Liver (tissue), 3 donors: ENCODE data around the gene PLEKHA5.

Source experiments
- FOXA2 ChIP-seq: IDR thresholded peaks from 2 replicates; pipeline ENCODE4 v1.6.1; 2016; ENCODE audit warnings: antibody characterized with exemption
- GABPA ChIP-seq, 2 donors: IDR thresholded peaks in 1 of 2; conservative IDR thresholded peaks in 1 of 2; 2 replicates each; pipeline ENCODE4 v1.6.1; 2016; ENCODE audit warnings: antibody characterized with exemption in 2 of 2, mild to moderate bottlenecking in 1 of 2, moderate library complexity in 1 of 2
- HNF4A ChIP-seq, 2 donors: conservative IDR thresholded peaks; 2 replicates each; pipeline ENCODE4 v1.6.1; 2016; ENCODE audit warnings: antibody characterized with exemption in 2 of 2, mild to moderate bottlenecking in 2 of 2
- JUND ChIP-seq, 2 donors: IDR thresholded peaks; 2 replicates each; pipeline ENCODE4 v1.6.1; 2016; ENCODE audit warnings: antibody characterized with exemption in 2 of 2
- RAD21 ChIP-seq, 2 donors: IDR thresholded peaks; 2 replicates each; pipeline ENCODE4 v1.6.1; 2016; ENCODE audit warnings: antibody characterized with exemption in 2 of 2, mild to moderate bottlenecking in 2 of 2
- RXRA ChIP-seq, 2 donors: IDR thresholded peaks; 2 replicates each; pipeline ENCODE4 v1.6.1; 2017 to 2018; ENCODE audit warnings: antibody characterized with exemption in 2 of 2, mild to moderate bottlenecking in 1 of 2
- SP1 ChIP-seq: IDR thresholded peaks from 2 replicates; pipeline ENCODE4 v1.6.1; 2018; ENCODE audit warnings: antibody characterized with exemption, mild to moderate bottlenecking
- TAF1 ChIP-seq: conservative IDR thresholded peaks from 2 replicates; pipeline ENCODE4 v1.6.1; 2016; ENCODE audit warnings: antibody characterized with exemption, mild to moderate bottlenecking
- YY1 ChIP-seq: IDR thresholded peaks from 2 replicates; pipeline ENCODE4 v1.6.1; 2016; ENCODE audit warnings: antibody characterized with exemption, mild to moderate bottlenecking
- TF ChIP-seq, protein P1 (sequence below): fragments of 150-350 bp; IDR thresholded peaks from 2 replicates; pipeline ENCODE4 v1.5.1; 2017; ENCODE audit warnings: improper control_type of control experiment, low read depth, low read length; ENCODE audit not compliant: missing input control
- TF ChIP-seq, protein P2 (sequence below): IDR thresholded peaks from 2 replicates; pipeline ENCODE4 v1.6.1; 2016; ENCODE audit warnings: antibody characterized with exemption
- TF ChIP-seq, protein P3 (sequence below): IDR thresholded peaks from 2 replicates; pipeline ENCODE4 v1.6.1; 2016; ENCODE audit warnings: antibody characterized with exemption
- TF ChIP-seq, protein P4 (sequence below): IDR thresholded peaks from 2 replicates; pipeline ENCODE4 v1.6.1; 2016; ENCODE audit warnings: antibody characterized with exemption, mild to moderate bottlenecking
- donor health status: healthy.
- donor health status: healthy.

DNA sequence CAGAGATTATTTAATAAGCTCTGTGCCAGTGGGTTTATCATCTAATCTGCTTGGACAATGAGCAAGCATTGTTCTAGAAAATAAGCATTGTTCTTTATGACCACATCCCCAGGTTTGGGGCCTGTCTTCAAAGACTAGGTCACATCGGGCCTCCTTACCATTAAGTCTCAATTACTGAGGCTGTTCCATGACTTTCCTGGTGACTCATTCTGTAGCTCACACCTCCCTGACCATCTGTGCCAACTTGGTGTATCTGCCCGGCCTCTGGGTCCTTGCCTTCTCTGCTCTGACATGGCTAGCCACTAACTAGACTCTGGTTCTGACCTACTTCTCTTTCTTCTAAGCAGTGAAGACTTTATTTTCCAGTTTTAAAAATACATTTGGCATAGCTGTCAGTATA is 44.4 kb upstream of the PLEKHA5 start:
- TF ChIP-seq, protein P1, sequence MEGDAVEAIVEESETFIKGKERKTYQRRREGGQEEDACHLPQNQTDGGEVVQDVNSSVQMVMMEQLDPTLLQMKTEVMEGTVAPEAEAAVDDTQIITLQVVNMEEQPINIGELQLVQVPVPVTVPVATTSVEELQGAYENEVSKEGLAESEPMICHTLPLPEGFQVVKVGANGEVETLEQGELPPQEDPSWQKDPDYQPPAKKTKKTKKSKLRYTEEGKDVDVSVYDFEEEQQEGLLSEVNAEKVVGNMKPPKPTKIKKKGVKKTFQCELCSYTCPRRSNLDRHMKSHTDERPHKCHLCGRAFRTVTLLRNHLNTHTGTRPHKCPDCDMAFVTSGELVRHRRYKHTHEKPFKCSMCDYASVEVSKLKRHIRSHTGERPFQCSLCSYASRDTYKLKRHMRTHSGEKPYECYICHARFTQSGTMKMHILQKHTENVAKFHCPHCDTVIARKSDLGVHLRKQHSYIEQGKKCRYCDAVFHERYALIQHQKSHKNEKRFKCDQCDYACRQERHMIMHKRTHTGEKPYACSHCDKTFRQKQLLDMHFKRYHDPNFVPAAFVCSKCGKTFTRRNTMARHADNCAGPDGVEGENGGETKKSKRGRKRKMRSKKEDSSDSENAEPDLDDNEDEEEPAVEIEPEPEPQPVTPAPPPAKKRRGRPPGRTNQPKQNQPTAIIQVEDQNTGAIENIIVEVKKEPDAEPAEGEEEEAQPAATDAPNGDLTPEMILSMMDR, result no peak
- TF ChIP-seq YY1 (no peak), RAD21 (IDR thresholded peaks at IDR 0.05) (no peak), SP1 (no peak), GABPA (IDR thresholded peaks at IDR 0.05 in 1 of 2, conservative IDR thresholded peaks at IDR 0.05 in 1 of 2) (no peak), TAF1 (no peak), HNF4A (conservative IDR thresholded peaks at IDR 0.05) (no peak), RXRA (IDR thresholded peaks at IDR 0.05) (no peak), FOXA2 (no peak), JUND (IDR thresholded peaks at IDR 0.05) (no peak)
- TF ChIP-seq, protein P2, sequence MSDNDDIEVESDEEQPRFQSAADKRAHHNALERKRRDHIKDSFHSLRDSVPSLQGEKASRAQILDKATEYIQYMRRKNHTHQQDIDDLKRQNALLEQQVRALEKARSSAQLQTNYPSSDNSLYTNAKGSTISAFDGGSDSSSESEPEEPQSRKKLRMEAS, result no peak
- TF ChIP-seq, protein P3, sequence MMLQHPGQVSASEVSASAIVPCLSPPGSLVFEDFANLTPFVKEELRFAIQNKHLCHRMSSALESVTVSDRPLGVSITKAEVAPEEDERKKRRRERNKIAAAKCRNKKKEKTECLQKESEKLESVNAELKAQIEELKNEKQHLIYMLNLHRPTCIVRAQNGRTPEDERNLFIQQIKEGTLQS, result no peak
- TF ChIP-seq, protein P4, sequence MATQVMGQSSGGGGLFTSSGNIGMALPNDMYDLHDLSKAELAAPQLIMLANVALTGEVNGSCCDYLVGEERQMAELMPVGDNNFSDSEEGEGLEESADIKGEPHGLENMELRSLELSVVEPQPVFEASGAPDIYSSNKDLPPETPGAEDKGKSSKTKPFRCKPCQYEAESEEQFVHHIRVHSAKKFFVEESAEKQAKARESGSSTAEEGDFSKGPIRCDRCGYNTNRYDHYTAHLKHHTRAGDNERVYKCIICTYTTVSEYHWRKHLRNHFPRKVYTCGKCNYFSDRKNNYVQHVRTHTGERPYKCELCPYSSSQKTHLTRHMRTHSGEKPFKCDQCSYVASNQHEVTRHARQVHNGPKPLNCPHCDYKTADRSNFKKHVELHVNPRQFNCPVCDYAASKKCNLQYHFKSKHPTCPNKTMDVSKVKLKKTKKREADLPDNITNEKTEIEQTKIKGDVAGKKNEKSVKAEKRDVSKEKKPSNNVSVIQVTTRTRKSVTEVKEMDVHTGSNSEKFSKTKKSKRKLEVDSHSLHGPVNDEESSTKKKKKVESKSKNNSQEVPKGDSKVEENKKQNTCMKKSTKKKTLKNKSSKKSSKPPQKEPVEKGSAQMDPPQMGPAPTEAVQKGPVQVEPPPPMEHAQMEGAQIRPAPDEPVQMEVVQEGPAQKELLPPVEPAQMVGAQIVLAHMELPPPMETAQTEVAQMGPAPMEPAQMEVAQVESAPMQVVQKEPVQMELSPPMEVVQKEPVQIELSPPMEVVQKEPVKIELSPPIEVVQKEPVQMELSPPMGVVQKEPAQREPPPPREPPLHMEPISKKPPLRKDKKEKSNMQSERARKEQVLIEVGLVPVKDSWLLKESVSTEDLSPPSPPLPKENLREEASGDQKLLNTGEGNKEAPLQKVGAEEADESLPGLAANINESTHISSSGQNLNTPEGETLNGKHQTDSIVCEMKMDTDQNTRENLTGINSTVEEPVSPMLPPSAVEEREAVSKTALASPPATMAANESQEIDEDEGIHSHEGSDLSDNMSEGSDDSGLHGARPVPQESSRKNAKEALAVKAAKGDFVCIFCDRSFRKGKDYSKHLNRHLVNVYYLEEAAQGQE, result no peak
